Panc1 (cell line): ENCODE results near the gene ARHGEF10L. TPM values are rescaled to one million over a fixed set of nuclear protein-coding genes. Genes with fewer than 3 reads are reported as not detected.

Source experiments
- ATAC-seq: fragments of 200-7000 bp; cut with Tn5 transposase; 2 replicates; pipeline ENCODE4 v1.9.1; 2020; ENCODE audit warnings: mild to moderate bottlenecking, moderate library complexity
- BruUV-seq: library from RNA; stranded (reverse); fragments of 400-500 nt; replicated peaks from 2 replicates; lab custom pipeline; 2021; lab: Mats Ljungman, UMichigan
- CTCF ChIA-PET: fragments of 300-600 bp; sonication (Branson Sonifier 250); formaldehyde crosslinking; loops from one replicate; lab custom pipeline; 2022; ENCODE audit warnings: antibody characterized with exemption; lab: Charles Lee
- POLR2A ChIA-PET: fragments of 300-600 bp; sonication (Branson Sonifier 250); formaldehyde crosslinking; loops from one replicate; lab custom pipeline; 2022; ENCODE audit warnings: antibody characterized with exemption; lab: Charles Lee
- DNase-seq: peaks from one replicate; pipeline ENCODE4 v3.0.0-alpha.2; 2010; ENCODE audit warnings: low read depth, low spot score
- H3K27ac ChIP-seq: 2 replicates; pipeline ENCODE4 v1.5.1; 2011; ENCODE audit warnings: mild to moderate bottlenecking, low read length, inconsistent platforms
- H3K27me3 ChIP-seq: fragments of 200-500 bp; sonication (Bioruptor generic); 2 replicates; pipeline ENCODE4 v1.6.0; 2014; ENCODE audit warnings: low read length, inconsistent platforms; ENCODE audit not compliant: control insufficient read depth, insufficient read depth
- H3K36me3 ChIP-seq: fragments of 200-500 bp; sonication (Bioruptor generic); 2 replicates; pipeline ENCODE4 v1.5.1; 2014; ENCODE audit warnings: inconsistent platforms, mild to moderate bottlenecking, low read length, moderate library complexity; ENCODE audit not compliant: control insufficient read depth, insufficient read depth
- H3K4me1 ChIP-seq: 2 replicates; pipeline ENCODE4 v1.5.1; 2011; ENCODE audit warnings: inconsistent platforms, mild to moderate bottlenecking, low read length, moderate library complexity; ENCODE audit not compliant: control insufficient read depth, insufficient read depth
- H3K4me3 ChIP-seq, 2 experiments: 2 replicates each; pipeline ENCODE4 v1.5.1; 2011 to 2012; ENCODE audit warnings: low read depth in 2 of 2, low read length in 2 of 2, mild to moderate bottlenecking in 2 of 2, inconsistent platforms in 1 of 2, moderate library complexity in 1 of 2
- H3K9me3 ChIP-seq: fragments of 200-500 bp; sonication (Bioruptor generic); 2 replicates; pipeline ENCODE4 v1.5.1; 2014; ENCODE audit warnings: low read depth, mild to moderate bottlenecking, inconsistent platforms, low read length, moderate library complexity; ENCODE audit not compliant: control insufficient read depth, insufficient read depth
- POLR2AphosphoS5 ChIP-seq: IDR thresholded peaks from 2 replicates; pipeline ENCODE4 v1.6.1; 2012; ENCODE audit warnings: mild to moderate bottlenecking, low read depth, low read length, moderate library complexity
- SIN3A ChIP-seq: IDR thresholded peaks from 2 replicates; pipeline ENCODE4 v1.6.1; 2012; ENCODE audit warnings: low read depth, mild to moderate bottlenecking, low read length, moderate library complexity, borderline replicate concordance; ENCODE audit not compliant: insufficient read depth
- TCF7L2 ChIP-seq: IDR thresholded peaks from 2 replicates; pipeline ENCODE4 v1.6.1; 2011; ENCODE audit warnings: mild to moderate bottlenecking, low read depth, low read length, inconsistent platforms
- in situ Hi-C: cut with HindIII; loops from 2 replicates; pipeline ENCODE4 v1.10.0; 2016; ENCODE audit warnings: low sequenced_read_pairs, low pct_unique_long_range_greater_than_20kb
- intact Hi-C: fragments of 100-400 bp; cut with micrococcal nuclease; formaldehyde crosslinking; loops from one replicate; pipeline ENCODE4 v1.10.0; 2022; ENCODE audit not compliant: unreplicated experiment
- total RNA-seq: library from RNA; stranded (reverse); gene quantifications from one replicate; pipeline ENCODE4 v1.2.1, GENCODE V29; 2021; ENCODE audit not compliant: unreplicated experiment
- TF ChIP-seq, protein P1 (sequence below): fragments of 450-650 bp; IDR thresholded peaks from 2 replicates; pipeline ENCODE4 v1.5.1; 2017; ENCODE audit warnings: mild to moderate bottlenecking
- TF ChIP-seq, protein P2 (sequence below), 2 experiments: IDR thresholded peaks; 2 replicates each; pipeline ENCODE4 v1.6.1; 2011 to 2012; ENCODE audit warnings: low read depth in 2 of 2, control low read depth in 1 of 2, low read length in 1 of 2, mild to moderate bottlenecking in 1 of 2, moderate library complexity in 1 of 2; ENCODE audit not compliant: insufficient read depth in 1 of 2

The ARHGEF10L gene
- total RNA-seq, 1 experiment from 2014 or later: 5.9 TPM

DNA sequence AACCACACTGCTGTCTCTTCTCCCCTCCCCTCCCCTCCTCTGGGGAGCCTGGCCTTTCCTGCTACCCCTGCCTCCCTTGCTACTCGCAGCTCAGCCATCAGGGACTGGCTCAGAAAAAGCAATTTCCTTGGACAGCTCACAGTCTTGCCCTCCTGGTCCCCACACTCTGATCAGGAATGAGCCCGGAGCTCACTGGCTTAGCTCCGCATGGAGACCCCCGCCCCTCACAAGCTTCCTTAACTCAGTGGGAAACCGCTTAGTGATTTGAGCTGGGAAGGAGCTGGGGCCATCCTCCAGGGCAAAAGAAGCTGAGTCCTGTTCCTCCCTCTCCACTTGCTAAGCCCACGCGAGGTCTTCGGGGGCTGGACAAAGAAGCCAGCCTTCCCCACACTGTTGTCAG lies 145.3 kb downstream of the ARHGEF10L start:
- H3K9me3 ChIP-seq: no peaks in the 10 kb centered on the region
- CTCF ChIA-PET: interaction anchor here (0.6 kb wide), 1 partner anchor 1206 kb away, joined by 3 read pairs; no protein-coding TSS in a partner anchor

DNA sequence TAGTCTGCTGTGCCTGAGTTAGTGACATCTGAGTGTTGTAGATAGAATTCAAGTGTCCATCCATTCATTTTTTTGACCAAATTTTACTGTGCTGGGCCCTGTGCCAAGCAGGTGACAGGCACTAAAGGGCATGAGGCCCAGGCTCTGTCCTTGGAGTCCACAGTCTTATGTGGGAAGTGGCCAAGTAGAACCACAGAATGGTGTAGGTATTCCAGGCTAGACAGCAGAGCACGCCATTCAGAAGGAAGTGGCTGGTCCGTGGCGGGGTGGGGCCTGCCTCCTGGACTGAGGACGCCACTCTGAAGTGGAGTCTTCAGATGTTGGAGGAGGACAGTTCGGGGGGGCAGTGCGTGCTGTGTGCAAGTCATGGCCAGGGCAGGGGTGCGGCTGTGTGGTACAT lies 146.8 kb downstream of the ARHGEF10L start:
- H3K4me1 ChIP-seq: no peaks in the 10 kb centered on the region
- no peaks in the 10 kb centered on the region for H3K27me3 ChIP-seq
- H3K27ac ChIP-seq: no peak overlapping the region
- no peak for TF ChIP-seq POLR2AphosphoS5
- TF ChIP-seq, protein P1, sequence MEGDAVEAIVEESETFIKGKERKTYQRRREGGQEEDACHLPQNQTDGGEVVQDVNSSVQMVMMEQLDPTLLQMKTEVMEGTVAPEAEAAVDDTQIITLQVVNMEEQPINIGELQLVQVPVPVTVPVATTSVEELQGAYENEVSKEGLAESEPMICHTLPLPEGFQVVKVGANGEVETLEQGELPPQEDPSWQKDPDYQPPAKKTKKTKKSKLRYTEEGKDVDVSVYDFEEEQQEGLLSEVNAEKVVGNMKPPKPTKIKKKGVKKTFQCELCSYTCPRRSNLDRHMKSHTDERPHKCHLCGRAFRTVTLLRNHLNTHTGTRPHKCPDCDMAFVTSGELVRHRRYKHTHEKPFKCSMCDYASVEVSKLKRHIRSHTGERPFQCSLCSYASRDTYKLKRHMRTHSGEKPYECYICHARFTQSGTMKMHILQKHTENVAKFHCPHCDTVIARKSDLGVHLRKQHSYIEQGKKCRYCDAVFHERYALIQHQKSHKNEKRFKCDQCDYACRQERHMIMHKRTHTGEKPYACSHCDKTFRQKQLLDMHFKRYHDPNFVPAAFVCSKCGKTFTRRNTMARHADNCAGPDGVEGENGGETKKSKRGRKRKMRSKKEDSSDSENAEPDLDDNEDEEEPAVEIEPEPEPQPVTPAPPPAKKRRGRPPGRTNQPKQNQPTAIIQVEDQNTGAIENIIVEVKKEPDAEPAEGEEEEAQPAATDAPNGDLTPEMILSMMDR: no peak
- no peak for TF ChIP-seq SIN3A
- TF ChIP-seq, protein P2, sequence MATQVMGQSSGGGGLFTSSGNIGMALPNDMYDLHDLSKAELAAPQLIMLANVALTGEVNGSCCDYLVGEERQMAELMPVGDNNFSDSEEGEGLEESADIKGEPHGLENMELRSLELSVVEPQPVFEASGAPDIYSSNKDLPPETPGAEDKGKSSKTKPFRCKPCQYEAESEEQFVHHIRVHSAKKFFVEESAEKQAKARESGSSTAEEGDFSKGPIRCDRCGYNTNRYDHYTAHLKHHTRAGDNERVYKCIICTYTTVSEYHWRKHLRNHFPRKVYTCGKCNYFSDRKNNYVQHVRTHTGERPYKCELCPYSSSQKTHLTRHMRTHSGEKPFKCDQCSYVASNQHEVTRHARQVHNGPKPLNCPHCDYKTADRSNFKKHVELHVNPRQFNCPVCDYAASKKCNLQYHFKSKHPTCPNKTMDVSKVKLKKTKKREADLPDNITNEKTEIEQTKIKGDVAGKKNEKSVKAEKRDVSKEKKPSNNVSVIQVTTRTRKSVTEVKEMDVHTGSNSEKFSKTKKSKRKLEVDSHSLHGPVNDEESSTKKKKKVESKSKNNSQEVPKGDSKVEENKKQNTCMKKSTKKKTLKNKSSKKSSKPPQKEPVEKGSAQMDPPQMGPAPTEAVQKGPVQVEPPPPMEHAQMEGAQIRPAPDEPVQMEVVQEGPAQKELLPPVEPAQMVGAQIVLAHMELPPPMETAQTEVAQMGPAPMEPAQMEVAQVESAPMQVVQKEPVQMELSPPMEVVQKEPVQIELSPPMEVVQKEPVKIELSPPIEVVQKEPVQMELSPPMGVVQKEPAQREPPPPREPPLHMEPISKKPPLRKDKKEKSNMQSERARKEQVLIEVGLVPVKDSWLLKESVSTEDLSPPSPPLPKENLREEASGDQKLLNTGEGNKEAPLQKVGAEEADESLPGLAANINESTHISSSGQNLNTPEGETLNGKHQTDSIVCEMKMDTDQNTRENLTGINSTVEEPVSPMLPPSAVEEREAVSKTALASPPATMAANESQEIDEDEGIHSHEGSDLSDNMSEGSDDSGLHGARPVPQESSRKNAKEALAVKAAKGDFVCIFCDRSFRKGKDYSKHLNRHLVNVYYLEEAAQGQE (IDR thresholded peaks at IDR 0.05; ENCODE audit: insufficient read depth in 1 of 2, low read depth in 2 of 2, low read length in 1 of 2): no peak
- no peak for TF ChIP-seq TCF7L2
- intact Hi-C loops (no loop called here), in situ Hi-C loops (no loop called here)
- DNase-seq (no peak), ATAC-seq (no peak)
- H3K4me3 ChIP-seq: no peak overlapping the region
- ChIA-PET CTCF (interaction anchor here (0.7 kb wide), 2 partner anchors 39 to 535 kb away, joined by 3 to 4 read pairs; no protein-coding TSS in a partner anchor), POLR2A (no interaction called here)
- H3K9me3 ChIP-seq: no peaks in the 10 kb centered on the region
- H3K36me3 ChIP-seq: no peaks in the 10 kb centered on the region
- BruUV-seq: no TSS peak

More for the DNA sequence above, 145.3 kb downstream of the ARHGEF10L start:
- no peak overlapping the region for H3K4me3 ChIP-seq
- in situ Hi-C loops (no loop called here), intact Hi-C loops (no loop called here)
- no peak overlapping the region for H3K27ac ChIP-seq
- ATAC-seq (no peak), DNase-seq (no peak)
- no peaks in the 10 kb centered on the region for H3K36me3 ChIP-seq
- TF ChIP-seq, protein P2 (IDR thresholded peaks at IDR 0.05; ENCODE audit: insufficient read depth in 1 of 2, low read depth in 2 of 2, low read length in 1 of 2): no peak
- TF ChIP-seq TCF7L2: no peak
- TF ChIP-seq, protein P1: no peak
- no peak for TF ChIP-seq POLR2AphosphoS5
- TF ChIP-seq SIN3A: no peak
- no peaks in the 10 kb centered on the region for H3K27me3 ChIP-seq
- no peaks in the 10 kb centered on the region for H3K4me1 ChIP-seq
- BruUV-seq: no TSS peak
- POLR2A ChIA-PET: no interaction called here
